ENCODE measurements around the gene FAM171A2. TPM values are rescaled to one million over a fixed set of nuclear protein-coding genes. Genes with fewer than 3 reads are reported as not detected.

FAM171A2 gene
- total RNA-seq, 1 experiment from 2014 or later: 0.30 TPM

GRCh38 chr17:44380767-44381166 is 17.1 kb upstream of the FAM171A2 start:
- H3K27ac Mint-ChIP-seq (ENCODE audit: low read depth, unreplicated experiment): no peak overlapping the region
- H3K27me3 Mint-ChIP-seq (ENCODE audit: insufficient read depth, unreplicated experiment): peaks cover 15% of the 10 kb centered on the region
- TF ChIP-seq, protein P1, sequence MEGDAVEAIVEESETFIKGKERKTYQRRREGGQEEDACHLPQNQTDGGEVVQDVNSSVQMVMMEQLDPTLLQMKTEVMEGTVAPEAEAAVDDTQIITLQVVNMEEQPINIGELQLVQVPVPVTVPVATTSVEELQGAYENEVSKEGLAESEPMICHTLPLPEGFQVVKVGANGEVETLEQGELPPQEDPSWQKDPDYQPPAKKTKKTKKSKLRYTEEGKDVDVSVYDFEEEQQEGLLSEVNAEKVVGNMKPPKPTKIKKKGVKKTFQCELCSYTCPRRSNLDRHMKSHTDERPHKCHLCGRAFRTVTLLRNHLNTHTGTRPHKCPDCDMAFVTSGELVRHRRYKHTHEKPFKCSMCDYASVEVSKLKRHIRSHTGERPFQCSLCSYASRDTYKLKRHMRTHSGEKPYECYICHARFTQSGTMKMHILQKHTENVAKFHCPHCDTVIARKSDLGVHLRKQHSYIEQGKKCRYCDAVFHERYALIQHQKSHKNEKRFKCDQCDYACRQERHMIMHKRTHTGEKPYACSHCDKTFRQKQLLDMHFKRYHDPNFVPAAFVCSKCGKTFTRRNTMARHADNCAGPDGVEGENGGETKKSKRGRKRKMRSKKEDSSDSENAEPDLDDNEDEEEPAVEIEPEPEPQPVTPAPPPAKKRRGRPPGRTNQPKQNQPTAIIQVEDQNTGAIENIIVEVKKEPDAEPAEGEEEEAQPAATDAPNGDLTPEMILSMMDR (IDR thresholded peaks at IDR 0.05; ENCODE audit: unreplicated experiment): no peak
- DNase-seq (ENCODE audit: unreplicated experiment): no peak
- BruUV-seq (replicated peaks): no TSS peak
- no peak overlapping the region for H3K4me3 Mint-ChIP-seq (ENCODE audit: unreplicated experiment)
- H3K36me3 Mint-ChIP-seq (ENCODE audit: insufficient read depth, unreplicated experiment): no peaks in the 10 kb centered on the region
- no peaks in the 10 kb centered on the region for H3K4me1 Mint-ChIP-seq (ENCODE audit: insufficient read depth, unreplicated experiment)
- H3K9me3 Mint-ChIP-seq (ENCODE audit: unreplicated experiment): no peaks in the 10 kb centered on the region
- intact Hi-C loops (cut with micrococcal nuclease): no loop called here
- POLR2A ChIA-PET: no interaction called here
- CTCF ChIA-PET: interaction anchor here (1.1 kb wide), 1 partner anchor 30 kb away, joined by 4 read pairs; no protein-coding TSS in a partner anchor

- intact Hi-C loops (cut with micrococcal nuclease): no loop called here
- BruUV-seq (replicated peaks): no TSS peak
- H3K4me3 Mint-ChIP-seq (ENCODE audit: unreplicated experiment): no peak overlapping the region
- no peak overlapping the region for H3K27ac Mint-ChIP-seq (ENCODE audit: low read depth, unreplicated experiment)
- DNase-seq (ENCODE audit: unreplicated experiment): no peak
- ChIA-PET CTCF (interaction anchor here (1.1 kb wide), 1 partner anchor 29 kb away, joined by 4 read pairs; no protein-coding TSS in a partner anchor), POLR2A (no interaction called here)
- H3K27me3 Mint-ChIP-seq (ENCODE audit: insufficient read depth, unreplicated experiment): peaks cover 15% of the 10 kb centered on the region
- no peaks in the 10 kb centered on the region for H3K9me3 Mint-ChIP-seq (ENCODE audit: unreplicated experiment)
- TF ChIP-seq, protein P1 (IDR thresholded peaks at IDR 0.05; ENCODE audit: unreplicated experiment): no peak
- no peaks in the 10 kb centered on the region for H3K36me3 Mint-ChIP-seq (ENCODE audit: insufficient read depth, unreplicated experiment)
- no peaks in the 10 kb centered on the region for H3K4me1 Mint-ChIP-seq (ENCODE audit: insufficient read depth, unreplicated experiment)
Measured at GRCh38 chr17:44379887-44380286, 16.2 kb upstream of the FAM171A2 start.

DNA sequence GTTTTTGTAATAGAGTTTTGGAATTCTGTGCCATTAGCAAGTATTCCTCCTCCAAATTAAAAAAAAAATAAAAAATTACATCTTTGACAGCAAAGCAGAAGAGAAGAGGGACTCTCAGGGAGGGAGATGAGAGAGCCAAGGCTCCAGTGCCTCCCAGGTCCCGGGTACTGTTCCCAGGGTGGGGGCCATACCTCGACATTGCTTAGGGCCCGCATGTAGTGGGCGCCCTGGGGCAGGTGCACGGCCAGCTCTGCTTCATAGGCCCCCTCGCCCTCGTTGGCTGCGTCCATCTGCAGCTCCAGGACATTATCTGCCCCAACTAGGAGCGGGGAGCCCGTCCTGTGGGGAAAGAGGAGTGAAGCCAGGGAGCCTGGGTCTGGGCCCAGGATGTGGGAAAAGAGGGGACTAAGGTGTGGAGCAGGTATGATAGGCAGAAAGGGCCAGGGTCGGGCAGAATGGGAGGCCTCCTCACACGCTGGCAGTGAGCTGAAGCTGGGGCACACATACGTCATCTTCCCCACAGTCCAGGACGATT is 14.6 kb upstream of the FAM171A2 start:
- peaks cover 11% of the 10 kb centered on the region for H3K27me3 Mint-ChIP-seq (ENCODE audit: insufficient read depth, unreplicated experiment)
- BruUV-seq (replicated peaks): no TSS peak
- no peak for DNase-seq (ENCODE audit: unreplicated experiment)
- TF ChIP-seq, protein P1 (IDR thresholded peaks at IDR 0.05; ENCODE audit: unreplicated experiment): no peak
- H3K4me3 Mint-ChIP-seq (ENCODE audit: unreplicated experiment): no peak overlapping the region
- no peaks in the 10 kb centered on the region for H3K4me1 Mint-ChIP-seq (ENCODE audit: insufficient read depth, unreplicated experiment)
- intact Hi-C loops (cut with micrococcal nuclease): no loop called here
- ChIA-PET CTCF (interaction anchor here (0.9 kb wide), 1 partner anchor 294 kb away, joined by 4 read pairs; no protein-coding TSS in a partner anchor), POLR2A (no interaction called here)
- H3K9me3 Mint-ChIP-seq (ENCODE audit: unreplicated experiment): no peaks in the 10 kb centered on the region
- H3K36me3 Mint-ChIP-seq (ENCODE audit: insufficient read depth, unreplicated experiment): no peaks in the 10 kb centered on the region
- no peak overlapping the region for H3K27ac Mint-ChIP-seq (ENCODE audit: low read depth, unreplicated experiment)

DNA sequence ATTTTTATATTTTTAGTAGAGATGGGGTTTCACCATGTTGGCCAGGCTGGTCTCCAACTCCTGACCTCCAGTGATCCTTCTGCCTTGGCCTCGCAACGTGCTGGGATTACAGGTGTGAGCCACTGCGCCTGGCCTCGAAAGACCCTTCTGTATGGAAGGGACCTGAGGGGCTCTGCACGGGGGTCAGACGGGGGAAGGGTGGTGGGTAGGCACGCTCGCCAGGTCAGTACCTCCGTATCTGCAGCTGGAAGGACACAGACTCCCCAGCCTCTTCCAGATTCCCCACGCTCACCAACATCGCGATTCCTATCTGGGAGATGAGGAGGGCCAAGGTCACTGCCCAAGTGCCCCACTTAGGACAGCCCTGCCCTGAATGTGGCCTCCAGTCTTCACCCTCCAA is 13.1 kb upstream of the FAM171A2 start:
- intact Hi-C loops (cut with micrococcal nuclease): no loop called here
- TF ChIP-seq, protein P1 (IDR thresholded peaks at IDR 0.05; ENCODE audit: unreplicated experiment): no peak
- Mint-ChIP-seq H3K36me3 (ENCODE audit: insufficient read depth, unreplicated experiment) (no peaks in the 10 kb centered on the region), H3K27me3 (ENCODE audit: insufficient read depth, unreplicated experiment) (no peaks in the 10 kb centered on the region), H3K27ac (ENCODE audit: low read depth, unreplicated experiment) (no peak overlapping the region), H3K4me3 (ENCODE audit: unreplicated experiment) (no peak overlapping the region), H3K4me1 (ENCODE audit: insufficient read depth, unreplicated experiment) (no peaks in the 10 kb centered on the region), H3K9me3 (ENCODE audit: unreplicated experiment) (no peaks in the 10 kb centered on the region)
- POLR2A ChIA-PET: no interaction called here
- no peak for DNase-seq (ENCODE audit: unreplicated experiment)
- CTCF ChIA-PET: no interaction called here
- BruUV-seq (replicated peaks): no TSS peak

Measured in MCF 10A (cell line).